Measurements from ENCODE around the gene ZNF423. TPM values are rescaled to one million over a fixed set of nuclear protein-coding genes. Genes with fewer than 3 reads are reported as not detected.

ZNF423 gene
- total RNA-seq, 2 experiments from 2014 or later: not detected

- POLR2A ChIA-PET: interaction anchor here (0.5 kb wide), 1 partner anchor 1895 kb away, joined by 6 read pairs; no protein-coding TSS in a partner anchor
- no peak overlapping the region for H3K4me3 Mint-ChIP-seq
- no peaks in the 10 kb centered on the region for H3K9me3 Mint-ChIP-seq (ENCODE audit: low read depth)
- H3K4me1 Mint-ChIP-seq: no peaks in the 10 kb centered on the region
- no peaks in the 10 kb centered on the region for H3K27me3 Mint-ChIP-seq
- no peak for ATAC-seq
- no peak overlapping the region for H3K27ac Mint-ChIP-seq
- intact Hi-C loops (cut with DNase I, micrococcal nuclease): no loop called here
- H3K36me3 Mint-ChIP-seq (ENCODE audit: low read depth): no peaks in the 10 kb centered on the region
- CTCF ChIA-PET: no interaction called here
- no peak for DNase-seq
Observed at GRCh38 chr16:49743203-49743464, 112.8 kb downstream of the ZNF423 start.

DNA sequence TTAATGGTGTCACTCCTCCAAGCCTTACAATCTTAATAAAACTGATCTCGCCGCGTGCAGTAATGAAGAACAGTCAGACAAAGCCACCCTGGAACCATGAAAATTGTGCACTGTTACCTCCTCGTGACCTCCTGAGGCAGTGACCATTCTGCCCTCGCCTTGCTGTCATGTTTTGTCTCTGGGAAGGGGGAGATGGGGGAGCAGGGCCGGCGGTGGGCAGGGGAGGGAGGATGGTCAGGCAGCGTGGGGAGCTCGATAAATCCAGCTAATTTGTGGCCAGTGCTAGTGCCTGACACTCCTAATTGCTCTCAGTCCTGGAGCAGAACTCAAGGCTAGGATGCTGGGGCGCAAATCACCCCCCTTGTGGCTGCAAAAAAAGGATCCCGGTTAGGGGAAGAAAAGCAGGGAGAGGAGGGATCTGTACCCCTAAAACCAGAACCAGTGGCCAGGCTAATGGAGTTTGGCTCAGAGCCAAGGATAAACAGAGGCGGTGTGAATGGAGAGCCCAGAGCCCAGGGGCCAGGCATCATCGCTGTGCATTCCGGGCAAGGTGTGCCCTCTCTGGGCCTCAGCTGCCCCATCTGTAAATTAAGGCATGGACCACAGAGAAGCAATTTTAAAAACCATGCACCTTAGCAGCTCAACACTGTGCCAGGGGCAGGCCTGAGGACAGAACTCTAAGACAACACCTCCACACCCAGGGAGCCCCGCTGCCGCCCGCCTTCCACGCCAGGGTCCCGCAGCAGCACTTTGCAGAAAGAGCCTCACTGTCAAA is 113.3 kb downstream of the ZNF423 start:
- POLR2A ChIA-PET: no interaction called here
- H3K36me3 Mint-ChIP-seq (ENCODE audit: low read depth): no peaks in the 10 kb centered on the region
- H3K27me3 Mint-ChIP-seq: no peaks in the 10 kb centered on the region
- no peaks in the 10 kb centered on the region for H3K9me3 Mint-ChIP-seq (ENCODE audit: low read depth)
- DNase-seq: no peak
- H3K27ac Mint-ChIP-seq: no peak overlapping the region
- no peak for ATAC-seq
- intact Hi-C loops (cut with DNase I, micrococcal nuclease): no loop called here
- H3K4me1 Mint-ChIP-seq: no peaks in the 10 kb centered on the region
- CTCF ChIA-PET: no interaction called here
- no peak overlapping the region for H3K4me3 Mint-ChIP-seq

GRCh38 chr16:49740256-49740655 is 115.7 kb downstream of the ZNF423 start:
- no peaks in the 10 kb centered on the region for H3K9me3 Mint-ChIP-seq (ENCODE audit: low read depth)

GRCh38 chr16:49739381-49739780 is 116.5 kb downstream of the ZNF423 start:
- H3K36me3 Mint-ChIP-seq (ENCODE audit: low read depth): no peaks in the 10 kb centered on the region
- intact Hi-C loops (cut with DNase I, micrococcal nuclease): no loop called here

More at GRCh38 chr16:49740256-49740655, 115.7 kb downstream of the ZNF423 start:
- no peaks in the 10 kb centered on the region for H3K27me3 Mint-ChIP-seq
- no peak overlapping the region for H3K4me3 Mint-ChIP-seq
- no peaks in the 10 kb centered on the region for H3K4me1 Mint-ChIP-seq
- intact Hi-C loops (cut with DNase I, micrococcal nuclease): no loop called here
- no peak for ATAC-seq
- no peak overlapping the region for H3K27ac Mint-ChIP-seq
- CTCF ChIA-PET: no interaction called here
- POLR2A ChIA-PET: no interaction called here
- DNase-seq: no peak
- no peaks in the 10 kb centered on the region for H3K36me3 Mint-ChIP-seq (ENCODE audit: low read depth)

GRCh38 chr16:49738832-49739231 is 117.1 kb downstream of the ZNF423 start:
- DNase-seq (no peak), ATAC-seq (no peak)
- Mint-ChIP-seq H3K4me3 (no peak overlapping the region), H3K27me3 (no peaks in the 10 kb centered on the region), H3K4me1 (no peaks in the 10 kb centered on the region), H3K36me3 (ENCODE audit: low read depth) (no peaks in the 10 kb centered on the region), H3K9me3 (ENCODE audit: low read depth) (no peaks in the 10 kb centered on the region), H3K27ac (no peak overlapping the region)
- ChIA-PET CTCF (no interaction called here), POLR2A (no interaction called here)
- intact Hi-C loops (cut with DNase I, micrococcal nuclease): no loop called here

More at GRCh38 chr16:49739381-49739780, 116.5 kb downstream of the ZNF423 start:
- POLR2A ChIA-PET: no interaction called here
- H3K27ac Mint-ChIP-seq: no peak overlapping the region
- H3K4me3 Mint-ChIP-seq: no peak overlapping the region
- CTCF ChIA-PET: no interaction called here
- DNase-seq: no peak
- no peaks in the 10 kb centered on the region for H3K9me3 Mint-ChIP-seq (ENCODE audit: low read depth)
- no peak for ATAC-seq
- H3K27me3 Mint-ChIP-seq: no peaks in the 10 kb centered on the region
- no peaks in the 10 kb centered on the region for H3K4me1 Mint-ChIP-seq

- Mint-ChIP-seq H3K4me3 (no peak overlapping the region), H3K36me3 (ENCODE audit: low read depth) (no peaks in the 10 kb centered on the region), H3K27ac (no peak overlapping the region), H3K4me1 (no peaks in the 10 kb centered on the region), H3K9me3 (ENCODE audit: low read depth) (no peaks in the 10 kb centered on the region), H3K27me3 (no peaks in the 10 kb centered on the region)
- ATAC-seq (no peak), DNase-seq (no peak)
- intact Hi-C loops (cut with DNase I, micrococcal nuclease): no loop called here
- CTCF ChIA-PET: interaction anchor here (0.5 to 0.6 kb wide), 2 partner anchors 18 to 1206 kb away, joined by 3 read pairs; no protein-coding TSS in a partner anchor
- POLR2A ChIA-PET: no interaction called here
Observed at GRCh38 chr16:49738001-49738400, 117.9 kb downstream of the ZNF423 start.

DNA sequence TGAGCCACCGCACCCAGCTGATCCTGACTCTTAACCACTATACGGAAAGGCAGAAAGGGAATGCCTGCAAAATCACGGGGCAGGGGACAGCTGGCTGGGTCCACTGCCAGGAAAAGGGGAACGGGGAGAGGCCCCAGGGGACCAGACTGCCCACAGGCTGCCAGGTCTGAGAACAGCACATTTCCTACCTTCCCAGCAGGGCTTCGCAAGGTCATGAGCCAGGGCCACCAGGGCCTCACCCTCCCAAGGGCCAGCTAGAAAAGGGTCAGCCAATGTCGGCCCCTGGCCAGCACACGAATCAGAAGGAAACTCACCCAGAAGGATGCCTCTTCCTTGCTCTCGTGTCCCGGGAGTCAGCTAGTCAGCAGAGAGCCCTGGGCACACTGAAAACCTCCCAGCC is 118.4 kb downstream of the ZNF423 start:
- ChIA-PET CTCF (interaction anchor here (0.5 to 0.6 kb wide), 2 partner anchors 18 to 1206 kb away, joined by 3 read pairs; no protein-coding TSS in a partner anchor), POLR2A (no interaction called here)
- H3K27ac Mint-ChIP-seq: no peak overlapping the region
- DNase-seq (no peak), ATAC-seq (no peak)
- no peaks in the 10 kb centered on the region for H3K36me3 Mint-ChIP-seq (ENCODE audit: low read depth)
- H3K27me3 Mint-ChIP-seq: no peaks in the 10 kb centered on the region
- H3K9me3 Mint-ChIP-seq (ENCODE audit: low read depth): no peaks in the 10 kb centered on the region
- intact Hi-C loops (cut with DNase I, micrococcal nuclease): no loop called here
- H3K4me3 Mint-ChIP-seq: no peak overlapping the region
- H3K4me1 Mint-ChIP-seq: no peaks in the 10 kb centered on the region

DNA sequence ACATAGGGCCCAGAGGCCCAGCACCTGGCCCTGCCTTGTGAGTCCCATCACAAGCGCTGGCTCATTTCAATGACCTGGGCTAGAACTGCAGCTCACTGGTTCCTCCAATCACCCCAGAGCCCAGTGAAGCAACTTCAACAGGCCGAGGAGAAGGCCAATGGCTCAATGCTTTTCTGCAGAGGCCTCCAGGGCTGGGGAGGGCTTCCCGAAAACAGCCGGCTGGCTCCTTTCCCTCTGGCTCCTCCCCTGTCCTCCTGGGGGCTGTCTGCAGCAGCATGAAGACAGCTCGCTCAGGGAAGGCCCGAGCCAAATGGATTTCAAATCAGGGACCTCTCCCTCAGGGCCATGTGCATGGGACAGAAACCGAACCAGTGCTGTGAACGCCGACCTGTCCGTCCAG is 121.6 kb downstream of the ZNF423 start:
- Mint-ChIP-seq H3K36me3 (ENCODE audit: low read depth) (no peaks in the 10 kb centered on the region), H3K4me3 (no peak overlapping the region), H3K27ac (no peak overlapping the region), H3K9me3 (ENCODE audit: low read depth) (no peaks in the 10 kb centered on the region), H3K4me1 (no peaks in the 10 kb centered on the region), H3K27me3 (no peaks in the 10 kb centered on the region)
- ATAC-seq: no peak
- DNase-seq: no peak
- intact Hi-C loops (cut with DNase I, micrococcal nuclease): no loop called here
- POLR2A ChIA-PET: no interaction called here
- CTCF ChIA-PET: no interaction called here

DNA sequence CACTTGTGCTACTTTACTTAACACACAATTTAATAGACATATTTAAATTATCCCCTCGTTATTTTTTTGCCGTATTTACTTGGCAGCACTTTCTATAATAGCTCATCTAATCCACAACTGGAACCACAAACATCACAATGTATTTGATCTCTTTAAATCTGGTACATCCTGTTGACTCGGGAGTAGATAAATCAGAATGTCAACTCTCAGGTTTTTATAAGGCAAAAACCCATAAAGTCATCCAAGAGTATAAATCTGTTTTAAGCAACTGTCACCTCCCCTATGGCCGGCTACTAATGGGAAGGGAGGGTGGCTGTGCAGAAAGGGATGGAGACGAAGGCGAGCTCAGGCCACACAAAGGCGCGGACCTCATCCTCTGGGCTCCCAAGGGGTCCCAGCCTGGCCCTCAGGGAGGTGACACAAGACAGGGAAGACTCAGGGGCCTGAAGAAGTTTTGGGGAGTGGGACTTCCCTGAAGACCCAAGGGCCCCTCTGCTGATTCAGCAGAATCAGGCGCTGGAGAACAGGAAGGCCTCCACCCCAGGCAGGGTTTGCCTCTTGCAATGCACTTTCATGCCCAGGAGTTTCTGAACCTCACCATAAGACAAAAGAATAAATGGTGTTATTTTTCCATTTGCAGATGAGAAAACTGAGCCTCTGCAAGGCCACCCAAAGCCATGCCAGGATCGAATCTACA is 122.5 kb downstream of the ZNF423 start:
- Mint-ChIP-seq H3K4me1 (no peaks in the 10 kb centered on the region), H3K4me3 (no peak overlapping the region), H3K27me3 (no peaks in the 10 kb centered on the region), H3K9me3 (ENCODE audit: low read depth) (no peaks in the 10 kb centered on the region), H3K36me3 (ENCODE audit: low read depth) (no peaks in the 10 kb centered on the region), H3K27ac (no peak overlapping the region)
- intact Hi-C loops (cut with DNase I, micrococcal nuclease): no loop called here
- ChIA-PET CTCF (no interaction called here), POLR2A (no interaction called here)
- no peak for ATAC-seq
- DNase-seq: no peak

DNA sequence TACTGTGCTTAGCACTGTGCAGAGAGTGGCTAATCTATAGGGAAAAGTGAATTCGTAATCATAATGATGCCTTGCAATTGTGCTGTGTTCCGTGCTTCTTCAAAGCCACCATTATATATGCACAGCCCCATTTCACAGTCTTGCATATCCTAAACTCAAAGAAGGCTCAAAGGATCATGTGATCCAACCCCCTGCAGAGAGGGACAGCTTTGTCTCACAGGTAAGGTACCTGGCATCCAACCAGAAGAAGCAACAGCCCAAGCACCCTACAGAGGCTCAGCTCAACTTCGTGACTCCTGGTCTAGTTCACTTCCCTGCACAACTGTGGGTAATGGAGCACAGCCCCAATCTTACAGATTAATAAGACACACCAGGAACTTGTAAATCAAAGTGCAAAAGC is 124.0 kb downstream of the ZNF423 start:
- H3K9me3 Mint-ChIP-seq (ENCODE audit: low read depth): no peaks in the 10 kb centered on the region
- intact Hi-C loops (cut with DNase I, micrococcal nuclease): no loop called here
- H3K4me3 Mint-ChIP-seq: no peak overlapping the region
- DNase-seq: no peak
- no peaks in the 10 kb centered on the region for H3K36me3 Mint-ChIP-seq (ENCODE audit: low read depth)
- H3K27ac Mint-ChIP-seq: no peak overlapping the region
- POLR2A ChIA-PET: no interaction called here
- no peaks in the 10 kb centered on the region for H3K4me1 Mint-ChIP-seq
- CTCF ChIA-PET: no interaction called here
- H3K27me3 Mint-ChIP-seq: no peaks in the 10 kb centered on the region
- no peak for ATAC-seq

GRCh38 chr16:49730772-49731171 is 125.1 kb downstream of the ZNF423 start:
- no peak for ATAC-seq
- POLR2A ChIA-PET: no interaction called here
- no peak overlapping the region for H3K4me3 Mint-ChIP-seq
- no peak overlapping the region for H3K27ac Mint-ChIP-seq
- H3K36me3 Mint-ChIP-seq (ENCODE audit: low read depth): no peaks in the 10 kb centered on the region
- no peaks in the 10 kb centered on the region for H3K4me1 Mint-ChIP-seq
- H3K27me3 Mint-ChIP-seq: no peaks in the 10 kb centered on the region
- intact Hi-C loops (cut with DNase I, micrococcal nuclease): no loop called here
- no peak for DNase-seq
- CTCF ChIA-PET: interaction anchor here (0.7 kb wide), 1 partner anchor 100 kb away, joined by 3 read pairs; no protein-coding TSS in a partner anchor
- H3K9me3 Mint-ChIP-seq (ENCODE audit: low read depth): no peaks in the 10 kb centered on the region

DNA sequence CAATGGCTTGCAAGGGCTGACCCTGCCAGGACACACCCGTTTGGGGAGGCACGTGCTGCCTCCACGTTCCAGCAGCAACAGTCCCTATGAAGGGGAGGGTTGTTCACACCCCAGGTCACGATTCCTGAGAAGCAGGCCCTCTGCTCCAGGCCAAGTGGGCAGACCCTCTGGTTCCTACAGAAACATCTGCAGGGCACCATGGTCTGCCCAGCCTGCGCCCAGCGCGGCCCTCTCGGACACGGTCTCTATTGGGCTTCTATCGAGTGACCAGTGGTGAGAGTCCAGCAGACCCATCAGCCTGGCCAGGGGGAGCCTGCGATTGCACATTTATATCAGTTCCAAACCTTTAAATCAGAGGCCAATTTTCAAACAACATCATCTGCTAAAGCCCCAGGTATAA is 128.3 kb downstream of the ZNF423 start:
- DNase-seq (no peak), ATAC-seq (no peak)
- CTCF ChIA-PET: no interaction called here
- Mint-ChIP-seq H3K27ac (no peak overlapping the region), H3K36me3 (ENCODE audit: low read depth) (no peaks in the 10 kb centered on the region), H3K4me1 (no peaks in the 10 kb centered on the region), H3K9me3 (ENCODE audit: low read depth) (no peaks in the 10 kb centered on the region), H3K4me3 (no peak overlapping the region), H3K27me3 (no peaks in the 10 kb centered on the region)
- intact Hi-C loops (cut with DNase I, micrococcal nuclease): no loop called here
- POLR2A ChIA-PET: no interaction called here

All from activated CD4-positive, alpha-beta T cell treated with anti-CD3 and anti-CD28 coated beads for 36 hours (primary cell).